H1 (cell line): Measurements from ENCODE around the gene EXT2.

Experiments used
- CTCF ChIP-seq, 3 experiments: IDR thresholded peaks; 1 replicate in 2 of 3; 2 replicates in 1 of 3; pipeline versions ENCODE4 v1.5.1 to v1.6.1; 2011; ENCODE audit warnings: low read length in 3 of 3, mild to moderate bottlenecking in 3 of 3, inconsistent platforms in 2 of 3, low read depth in 1 of 3, moderate library complexity in 1 of 3; ENCODE audit not compliant: insufficient read depth in 1 of 3; ENCODE audit errors: control extremely low read depth in 1 of 3
- EZH2 ChIP-seq: fragments of 200-600 bp; sonication (generic); IDR thresholded peaks from 2 replicates; pipeline ENCODE4 v1.7.1; 2012; ENCODE audit warnings: low read depth, mild to moderate bottlenecking, moderate library complexity, low read length, inconsistent platforms; ENCODE audit not compliant: severe bottlenecking
- POLR2A ChIP-seq, 2 experiments: IDR thresholded peaks; 1 replicate in 1 of 2; 2 replicates in 1 of 2; pipeline ENCODE4 v1.6.1; 2011; ENCODE audit warnings: low read depth in 2 of 2, low read length in 2 of 2, mild to moderate bottlenecking in 2 of 2; ENCODE audit errors: control extremely low read depth in 1 of 2
- SP1 ChIP-seq: IDR thresholded peaks from 2 replicates; pipeline ENCODE4 v1.6.1; 2011; ENCODE audit warnings: low read depth, low read length
- TEAD4 ChIP-seq: IDR thresholded peaks from 2 replicates; pipeline ENCODE4 v1.6.1; 2012; ENCODE audit warnings: low read depth, low read length, inconsistent platforms, mixed read lengths

- no peak for TF ChIP-seq POLR2A (IDR thresholded peaks at IDR 0.05; ENCODE audit: control extremely low read depth in 1 of 2, low read depth in 2 of 2, low read length in 2 of 2)
- no peak for TF ChIP-seq CTCF (IDR thresholded peaks at IDR 0.05; ENCODE audit: control extremely low read depth in 1 of 3, insufficient read depth in 1 of 3, low read depth in 1 of 3, low read length in 3 of 3)
- TF ChIP-seq TEAD4 = no peak
- TF ChIP-seq SP1 = no peak
- TF ChIP-seq EZH2 = no peak
Observed at GRCh38 chr11:44213148-44213547, 117.7 kb downstream of the EXT2 start.
